ENCODE measurements around the gene RNF141. TPM values are rescaled to one million over a fixed set of nuclear protein-coding genes. Genes with fewer than 3 reads are reported as not detected.

RNF141 gene
- polyA plus RNA-seq, 2 donors: 19.6 to 32.6 TPM

- Histone ChIP-seq H3K4me3 (ENCODE audit: low read depth in 1 of 2, low read length in 2 of 2) (no peak overlapping the region), H3K27me3 (ENCODE audit: control insufficient read depth in 1 of 2, insufficient read depth in 2 of 2, low read length in 2 of 2) (no peaks in the 10 kb centered on the region), H3K9me3 (ENCODE audit: control insufficient read depth in 2 of 2, insufficient read depth in 1 of 2, low read depth in 1 of 2, low read length in 1 of 2) (no peaks in the 10 kb centered on the region), H3K27ac (ENCODE audit: low read depth in 2 of 2, low read length in 1 of 2) (no peak overlapping the region), H3K36me3 (ENCODE audit: control insufficient read depth in 2 of 2, insufficient read depth in 2 of 2, low read length in 1 of 2) (peaks cover 0 to 18% of the 10 kb centered on the region in 2 donors), H3K4me1 (ENCODE audit: control insufficient read depth in 2 of 2, insufficient read depth in 2 of 2, low read length in 1 of 2) (no peaks in the 10 kb centered on the region)
- 92 to 95% methylated on average over 16 of the region's 16 CpGs for WGBS, 2 donors
Measured at GRCh38 chr11:10481560-10482349, 59.2 kb downstream of the RNF141 start.

GRCh38 chr11:10480760-10481159 is 60.2 kb downstream of the RNF141 start:
- H3K27ac ChIP-seq (ENCODE audit: low read depth in 2 of 2, low read length in 1 of 2): no peak overlapping the region
- no peaks in the 10 kb centered on the region for H3K27me3 ChIP-seq (ENCODE audit: control insufficient read depth in 1 of 2, insufficient read depth in 2 of 2, low read length in 2 of 2)
- 74 to 86% methylated on average over 2 of the region's 2 CpGs for WGBS, 2 donors
- H3K9me3 ChIP-seq (ENCODE audit: control insufficient read depth in 2 of 2, insufficient read depth in 1 of 2, low read depth in 1 of 2, low read length in 1 of 2): no peaks in the 10 kb centered on the region
- H3K4me1 ChIP-seq (ENCODE audit: control insufficient read depth in 2 of 2, insufficient read depth in 2 of 2, low read length in 1 of 2): no peaks in the 10 kb centered on the region
- H3K36me3 ChIP-seq (ENCODE audit: control insufficient read depth in 2 of 2, insufficient read depth in 2 of 2, low read length in 1 of 2): peaks cover 0 to 16% of the 10 kb centered on the region in 2 donors
- H3K4me3 ChIP-seq (ENCODE audit: low read depth in 1 of 2, low read length in 2 of 2): no peak overlapping the region

GRCh38 chr11:10480026-10480425 is 61.0 kb downstream of the RNF141 start:
- Histone ChIP-seq H3K27me3 (ENCODE audit: control insufficient read depth in 1 of 2, insufficient read depth in 2 of 2, low read length in 2 of 2) (no peaks in the 10 kb centered on the region), H3K4me3 (ENCODE audit: low read depth in 1 of 2, low read length in 2 of 2) (no peak overlapping the region), H3K4me1 (ENCODE audit: control insufficient read depth in 2 of 2, insufficient read depth in 2 of 2, low read length in 1 of 2) (no peaks in the 10 kb centered on the region), H3K27ac (ENCODE audit: low read depth in 2 of 2, low read length in 1 of 2) (no peak overlapping the region), H3K36me3 (ENCODE audit: control insufficient read depth in 2 of 2, insufficient read depth in 2 of 2, low read length in 1 of 2) (peaks cover 0 to 12% of the 10 kb centered on the region in 2 donors), H3K9me3 (ENCODE audit: control insufficient read depth in 2 of 2, insufficient read depth in 1 of 2, low read depth in 1 of 2, low read length in 1 of 2) (no peaks in the 10 kb centered on the region)
- WGBS, 2 donors: 90 to 95% methylated on average over 6 of the region's 6 CpGs

GRCh38 chr11:10478574-10479550 is 62.1 kb downstream of the RNF141 start:
- Histone ChIP-seq H3K27ac (ENCODE audit: low read depth in 2 of 2, low read length in 1 of 2) (no peak overlapping the region), H3K4me1 (ENCODE audit: control insufficient read depth in 2 of 2, insufficient read depth in 2 of 2, low read length in 1 of 2) (no peaks in the 10 kb centered on the region), H3K27me3 (ENCODE audit: control insufficient read depth in 1 of 2, insufficient read depth in 2 of 2, low read length in 2 of 2) (no peaks in the 10 kb centered on the region), H3K9me3 (ENCODE audit: control insufficient read depth in 2 of 2, insufficient read depth in 1 of 2, low read depth in 1 of 2, low read length in 1 of 2) (no peaks in the 10 kb centered on the region), H3K4me3 (ENCODE audit: low read depth in 1 of 2, low read length in 2 of 2) (no peak overlapping the region), H3K36me3 (ENCODE audit: control insufficient read depth in 2 of 2, insufficient read depth in 2 of 2, low read length in 1 of 2) (peaks cover 0 to 8% of the 10 kb centered on the region in 2 donors)
- WGBS, 2 donors: 80 to 81% methylated on average over 16 of the region's 16 CpGs

GRCh38 chr11:10478066-10478465 is 62.9 kb downstream of the RNF141 start:
- peaks cover 0 to 8% of the 10 kb centered on the region in 2 donors for H3K36me3 ChIP-seq (ENCODE audit: control insufficient read depth in 2 of 2, insufficient read depth in 2 of 2, low read length in 1 of 2)
- H3K9me3 ChIP-seq (ENCODE audit: control insufficient read depth in 2 of 2, insufficient read depth in 1 of 2, low read depth in 1 of 2, low read length in 1 of 2): no peaks in the 10 kb centered on the region

GRCh38 chr11:10477690-10478046 is 63.3 kb downstream of the RNF141 start:
- WGBS, 2 donors: 95 to 98% methylated on average over 8 of the region's 8 CpGs

More at GRCh38 chr11:10478066-10478465, 62.9 kb downstream of the RNF141 start:
- Histone ChIP-seq H3K27ac (ENCODE audit: low read depth in 2 of 2, low read length in 1 of 2) (no peak overlapping the region), H3K27me3 (ENCODE audit: control insufficient read depth in 1 of 2, insufficient read depth in 2 of 2, low read length in 2 of 2) (no peaks in the 10 kb centered on the region), H3K4me3 (ENCODE audit: low read depth in 1 of 2, low read length in 2 of 2) (no peak overlapping the region), H3K4me1 (ENCODE audit: control insufficient read depth in 2 of 2, insufficient read depth in 2 of 2, low read length in 1 of 2) (no peaks in the 10 kb centered on the region)
- WGBS, 2 donors: 81% methylated on average over 3 of the region's 3 CpGs

GRCh38 chr11:10476927-10477689 is 63.9 kb downstream of the RNF141 start:
- H3K36me3 ChIP-seq (ENCODE audit: control insufficient read depth in 2 of 2, insufficient read depth in 2 of 2, low read length in 1 of 2): peaks cover 0 to 8% of the 10 kb centered on the region in 2 donors
- H3K27ac ChIP-seq (ENCODE audit: low read depth in 2 of 2, low read length in 1 of 2): no peak overlapping the region
- WGBS, 2 donors: 68 to 74% methylated on average over 5 of the region's 5 CpGs
- no peaks in the 10 kb centered on the region for H3K27me3 ChIP-seq (ENCODE audit: control insufficient read depth in 1 of 2, insufficient read depth in 2 of 2, low read length in 2 of 2)
- H3K4me1 ChIP-seq (ENCODE audit: control insufficient read depth in 2 of 2, insufficient read depth in 2 of 2, low read length in 1 of 2): no peaks in the 10 kb centered on the region
- H3K9me3 ChIP-seq (ENCODE audit: control insufficient read depth in 2 of 2, insufficient read depth in 1 of 2, low read depth in 1 of 2, low read length in 1 of 2): no peaks in the 10 kb centered on the region
- H3K4me3 ChIP-seq (ENCODE audit: low read depth in 1 of 2, low read length in 2 of 2): no peak overlapping the region

More at GRCh38 chr11:10477690-10478046, 63.3 kb downstream of the RNF141 start:
- Histone ChIP-seq H3K4me3 (ENCODE audit: low read depth in 1 of 2, low read length in 2 of 2) (no peak overlapping the region), H3K36me3 (ENCODE audit: control insufficient read depth in 2 of 2, insufficient read depth in 2 of 2, low read length in 1 of 2) (peaks cover 0 to 8% of the 10 kb centered on the region in 2 donors), H3K27ac (ENCODE audit: low read depth in 2 of 2, low read length in 1 of 2) (no peak overlapping the region), H3K27me3 (ENCODE audit: control insufficient read depth in 1 of 2, insufficient read depth in 2 of 2, low read length in 2 of 2) (no peaks in the 10 kb centered on the region), H3K4me1 (ENCODE audit: control insufficient read depth in 2 of 2, insufficient read depth in 2 of 2, low read length in 1 of 2) (no peaks in the 10 kb centered on the region), H3K9me3 (ENCODE audit: control insufficient read depth in 2 of 2, insufficient read depth in 1 of 2, low read depth in 1 of 2, low read length in 1 of 2) (no peaks in the 10 kb centered on the region)

- Histone ChIP-seq H3K9me3 (ENCODE audit: control insufficient read depth in 2 of 2, insufficient read depth in 1 of 2, low read depth in 1 of 2, low read length in 1 of 2) (no peaks in the 10 kb centered on the region), H3K27ac (ENCODE audit: low read depth in 2 of 2, low read length in 1 of 2) (no peak overlapping the region), H3K36me3 (ENCODE audit: control insufficient read depth in 2 of 2, insufficient read depth in 2 of 2, low read length in 1 of 2) (peaks cover 0 to 8% of the 10 kb centered on the region in 2 donors), H3K4me1 (ENCODE audit: control insufficient read depth in 2 of 2, insufficient read depth in 2 of 2, low read length in 1 of 2) (no peaks in the 10 kb centered on the region), H3K27me3 (ENCODE audit: control insufficient read depth in 1 of 2, insufficient read depth in 2 of 2, low read length in 2 of 2) (no peaks in the 10 kb centered on the region), H3K4me3 (ENCODE audit: low read depth in 1 of 2, low read length in 2 of 2) (no peak overlapping the region)
- WGBS, 2 donors: 84% methylated on average over 1 of the region's 1 CpG
Measured at GRCh38 chr11:10476342-10476741, 64.6 kb downstream of the RNF141 start.

GRCh38 chr11:10474551-10474950 is 66.4 kb downstream of the RNF141 start:
- Histone ChIP-seq H3K27me3 (ENCODE audit: control insufficient read depth in 1 of 2, insufficient read depth in 2 of 2, low read length in 2 of 2) (no peaks in the 10 kb centered on the region), H3K36me3 (ENCODE audit: control insufficient read depth in 2 of 2, insufficient read depth in 2 of 2, low read length in 1 of 2) (peaks cover 0 to 5% of the 10 kb centered on the region in 2 donors), H3K4me3 (ENCODE audit: low read depth in 1 of 2, low read length in 2 of 2) (no peak overlapping the region), H3K9me3 (ENCODE audit: control insufficient read depth in 2 of 2, insufficient read depth in 1 of 2, low read depth in 1 of 2, low read length in 1 of 2) (no peaks in the 10 kb centered on the region), H3K27ac (ENCODE audit: low read depth in 2 of 2, low read length in 1 of 2) (no peak overlapping the region), H3K4me1 (ENCODE audit: control insufficient read depth in 2 of 2, insufficient read depth in 2 of 2, low read length in 1 of 2) (no peaks in the 10 kb centered on the region)
- 86 to 92% methylated on average over 2 of the region's 2 CpGs for WGBS, 2 donors

Data from esophagus (tissue), 2 donors.